ENCODE results near the gene NXPH1.

DNA sequence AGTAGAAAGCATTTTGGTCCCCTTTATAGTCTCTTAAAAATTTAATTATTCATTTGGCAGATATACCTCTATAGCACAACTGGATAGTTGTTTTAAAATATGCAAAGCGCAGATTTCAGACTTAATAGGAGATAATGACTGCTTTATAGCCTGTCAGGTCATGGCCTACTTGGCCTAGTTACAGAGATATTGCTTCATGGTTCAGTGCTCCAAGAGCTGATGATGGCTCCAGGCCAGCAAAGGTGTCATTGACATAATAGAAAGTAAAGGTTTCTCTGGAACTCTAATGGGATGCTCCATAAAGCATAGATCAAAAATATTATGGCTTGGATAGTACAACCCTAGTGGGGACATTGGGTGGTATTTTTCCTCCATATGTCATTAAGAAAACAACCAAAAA is 285.7 kb downstream of the NXPH1 start:
- TF ChIP-seq, protein P1, sequence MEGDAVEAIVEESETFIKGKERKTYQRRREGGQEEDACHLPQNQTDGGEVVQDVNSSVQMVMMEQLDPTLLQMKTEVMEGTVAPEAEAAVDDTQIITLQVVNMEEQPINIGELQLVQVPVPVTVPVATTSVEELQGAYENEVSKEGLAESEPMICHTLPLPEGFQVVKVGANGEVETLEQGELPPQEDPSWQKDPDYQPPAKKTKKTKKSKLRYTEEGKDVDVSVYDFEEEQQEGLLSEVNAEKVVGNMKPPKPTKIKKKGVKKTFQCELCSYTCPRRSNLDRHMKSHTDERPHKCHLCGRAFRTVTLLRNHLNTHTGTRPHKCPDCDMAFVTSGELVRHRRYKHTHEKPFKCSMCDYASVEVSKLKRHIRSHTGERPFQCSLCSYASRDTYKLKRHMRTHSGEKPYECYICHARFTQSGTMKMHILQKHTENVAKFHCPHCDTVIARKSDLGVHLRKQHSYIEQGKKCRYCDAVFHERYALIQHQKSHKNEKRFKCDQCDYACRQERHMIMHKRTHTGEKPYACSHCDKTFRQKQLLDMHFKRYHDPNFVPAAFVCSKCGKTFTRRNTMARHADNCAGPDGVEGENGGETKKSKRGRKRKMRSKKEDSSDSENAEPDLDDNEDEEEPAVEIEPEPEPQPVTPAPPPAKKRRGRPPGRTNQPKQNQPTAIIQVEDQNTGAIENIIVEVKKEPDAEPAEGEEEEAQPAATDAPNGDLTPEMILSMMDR (IDR thresholded peaks at IDR 0.05), result no peak
- no peak for TF ChIP-seq POLR2A (IDR thresholded peaks at IDR 0.05)
